HCT116 (cell line): ENCODE results near the gene MYF5. TPM values are rescaled to one million over a fixed set of nuclear protein-coding genes. Genes with fewer than 3 reads are reported as not detected.

Experiments used
- ATAC-seq: fragments of 200-7000 bp; cut with Tn5 transposase; 2 replicates; pipeline ENCODE4 v1.9.1; 2020; ENCODE audit warnings: mild to moderate bottlenecking, moderate library complexity
- BruUV-seq: library from RNA; stranded (reverse); fragments of 400-500 nt; replicated peaks from 2 replicates; lab custom pipeline; 2021; lab: Mats Ljungman, UMichigan
- CTCF ChIA-PET: fragments of 300-600 bp; sonication (Branson Sonifier 250); formaldehyde crosslinking; loops from one replicate; lab custom pipeline; 2021; ENCODE audit warnings: antibody characterized with exemption; lab: Charles Lee
- POLR2A ChIA-PET: fragments of 300-600, 350-600 bp; sonication (Branson Sonifier 250); formaldehyde crosslinking; loops from one replicate; lab custom pipeline; 2021; ENCODE audit warnings: antibody characterized with exemption; lab: Charles Lee
- RAD21 ChIA-PET, 2 experiments: fragments of 300-600 bp; sonication (Branson Sonifier 250); formaldehyde crosslinking; loops; one replicate each; lab custom pipeline; 2023; ENCODE audit warnings: low total read pairs in 2 of 2; ENCODE audit not compliant: uncharacterized antibody in 2 of 2, unreplicated experiment in 2 of 2, low non-redundant PET in 1 of 2; lab: Charles Lee
- DNase-seq: peaks from one replicate; pipeline ENCODE4 v3.0.0-alpha.2; 2010; ENCODE audit warnings: low read depth, low spot score
- H2AFZ ChIP-seq: fragments of 200-600 bp; shearing (Covaris generic), sonication (generic); 2 replicates; pipeline ENCODE4 v1.6.1; 2017; ENCODE audit warnings: low read depth, mixed run types, mixed read lengths, antibody characterized with exemption, low read length; ENCODE audit not compliant: poor library complexity, severe bottlenecking
- H3K27ac ChIP-seq: 2 replicates; pipeline ENCODE4 v1.5.1; 2012; ENCODE audit warnings: low read depth, low read length
- H3K27me3 ChIP-seq: fragments of 200-600 bp; sonication (generic); 2 replicates; pipeline ENCODE4 v1.6.1; 2016; ENCODE audit warnings: mixed run types, low read length, mixed read lengths; ENCODE audit not compliant: insufficient read depth
- H3K36me3 ChIP-seq, 2 experiments: fragments of 200-500 bp in 1 of 2; fragments of 200-600 bp in 1 of 2; sonication (Bioruptor generic) in 1 of 2; sonication (generic) in 1 of 2; 2 replicates each; pipeline versions ENCODE4 v1.5.1 to v1.6.1; 2014 to 2016; ENCODE audit warnings: low read length in 2 of 2, inconsistent platforms in 1 of 2, mixed read lengths in 1 of 2, mixed run types in 1 of 2; ENCODE audit not compliant: insufficient read depth in 2 of 2, control insufficient read depth in 1 of 2
- H3K4me1 ChIP-seq, 2 experiments: fragments of 200-600 bp in 1 of 2; sonication (generic) in 1 of 2; 2 replicates each; pipeline versions ENCODE4 v1.5.1 to v1.6.1; 2012 to 2017; ENCODE audit warnings: low read length in 2 of 2, inconsistent platforms in 1 of 2, mild to moderate bottlenecking in 1 of 2, mixed read lengths in 1 of 2, mixed run types in 1 of 2, moderate library complexity in 1 of 2; ENCODE audit not compliant: insufficient read depth in 2 of 2, control insufficient read depth in 1 of 2
- H3K4me2 ChIP-seq: fragments of 200-600 bp; sonication (generic); 2 replicates; pipeline ENCODE4 v1.6.1; 2017; ENCODE audit warnings: mixed run types, low read length, mixed read lengths
- H3K4me3 ChIP-seq, 2 experiments: fragments of 200-600 bp in 1 of 2; sonication (generic) in 1 of 2; replicated peaks in 1 of 2; 2 replicates each; pipeline ENCODE4 v1.5.1; 2011 to 2016; ENCODE audit warnings: low read length in 2 of 2, control low read depth in 1 of 2, low read depth in 1 of 2, mild to moderate bottlenecking in 1 of 2, mixed read lengths in 1 of 2, mixed run types in 1 of 2
- H3K79me2 ChIP-seq: fragments of 200-600 bp; sonication (generic); 2 replicates; pipeline ENCODE4 v1.6.1; 2017; ENCODE audit warnings: mild to moderate bottlenecking, mixed run types, low read length, moderate library complexity, mixed read lengths; ENCODE audit not compliant: insufficient read depth
- H3K9ac ChIP-seq: fragments of 200-600 bp; sonication (generic); 2 replicates; pipeline ENCODE4 v1.6.1; 2016; ENCODE audit warnings: low read length, mixed read lengths
- H3K9me2 ChIP-seq: fragments of 200-600 bp; sonication (generic), shearing (Covaris generic); 2 replicates; pipeline ENCODE4 v1.6.1; 2017; ENCODE audit warnings: mixed run types, mild to moderate bottlenecking, moderate library complexity; ENCODE audit not compliant: insufficient read depth
- H3K9me3 ChIP-seq, 2 experiments: fragments of 200-500 bp in 1 of 2; fragments of 200-600 bp in 1 of 2; sonication (Bioruptor generic) in 1 of 2; sonication (generic) in 1 of 2; 2 replicates each; pipeline ENCODE4 v1.6.1; 2014 to 2017; ENCODE audit warnings: low read length in 2 of 2, mixed read lengths in 2 of 2, inconsistent platforms in 1 of 2, low read depth in 1 of 2, mild to moderate bottlenecking in 1 of 2, mixed run types in 1 of 2, moderate library complexity in 1 of 2; ENCODE audit not compliant: control insufficient read depth in 1 of 2, insufficient read depth in 1 of 2
- H4K20me1 ChIP-seq: fragments of 200-600 bp; sonication (generic), shearing (Covaris generic); 2 replicates; pipeline ENCODE4 v1.6.1; 2017; ENCODE audit warnings: mixed run types, mild to moderate bottlenecking, moderate library complexity; ENCODE audit not compliant: insufficient read depth
- CEBPB ChIP-seq: IDR thresholded peaks from 2 replicates; pipeline ENCODE4 v1.6.1; 2012; ENCODE audit warnings: low read depth
- EGR1 ChIP-seq: IDR thresholded peaks from 2 replicates; pipeline ENCODE4 v1.6.1; 2012; ENCODE audit warnings: low read depth
- EZH2phosphoT487 ChIP-seq: fragments of 200-600 bp; IDR thresholded peaks from 2 replicates; pipeline ENCODE4 v1.6.1; 2018; ENCODE audit warnings: antibody characterized with exemption, borderline replicate concordance
- FOSL1 ChIP-seq: IDR thresholded peaks from 2 replicates; pipeline ENCODE4 v1.6.1; 2012; ENCODE audit warnings: low read depth
- JUND ChIP-seq: IDR thresholded peaks from 2 replicates; pipeline ENCODE4 v1.6.1; 2012
- POLR2A ChIP-seq: IDR thresholded peaks from 2 replicates; pipeline ENCODE4 v1.7.0; 2011; ENCODE audit warnings: borderline replicate concordance; ENCODE audit not compliant: insufficient read depth, insufficient read length; ENCODE audit errors: extremely low read depth
- POLR2AphosphoS5 ChIP-seq: IDR thresholded peaks from 2 replicates; pipeline ENCODE4 v1.6.1; 2011; ENCODE audit warnings: mild to moderate bottlenecking, low read depth, low read length, moderate library complexity
- SIN3A ChIP-seq: IDR thresholded peaks from 2 replicates; pipeline ENCODE4 v1.6.1; 2012; ENCODE audit warnings: low read depth
- SP1 ChIP-seq: IDR thresholded peaks from 2 replicates; pipeline ENCODE4 v1.6.1; 2012; ENCODE audit warnings: low read depth
- ZNF274 ChIP-seq: fragments of 200-500 bp; sonication (Bioruptor generic); IDR thresholded peaks from 2 replicates; pipeline ENCODE4 v1.6.1; 2014; ENCODE audit warnings: mild to moderate bottlenecking, low read depth, low read length, inconsistent platforms
- intact Hi-C: fragments of 100-400 bp; cut with micrococcal nuclease; formaldehyde crosslinking; loops from 2 replicates; pipeline ENCODE4 v1.10.0; 2022
- total RNA-seq: library from RNA; stranded (reverse); gene quantifications from one replicate; pipeline ENCODE4 v1.2.1, GENCODE V29; 2021; ENCODE audit not compliant: unreplicated experiment
- TF ChIP-seq, protein P1 (sequence below), 3 experiments: fragments of 200-600 bp in 1 of 3; sonication (generic) in 1 of 3; IDR thresholded peaks in 2 of 3; conservative IDR thresholded peaks in 1 of 3; 2 replicates each; pipeline ENCODE4 v1.5.1; 2012 to 2017; ENCODE audit warnings: low read depth in 2 of 3, low read length in 2 of 3, antibody characterized with exemption in 1 of 3, borderline replicate concordance in 1 of 3, control low read depth in 1 of 3, mild to moderate bottlenecking in 1 of 3, mixed read lengths in 1 of 3, mixed run types in 1 of 3, moderate library complexity in 1 of 3; ENCODE audit not compliant: insufficient read depth in 1 of 3
- TF ChIP-seq, protein P2 (sequence below): IDR thresholded peaks from 2 replicates; pipeline ENCODE4 v1.6.1; 2012

Gene MYF5
- total RNA-seq, 1 experiment from 2014 or later, result not detected

DNA sequence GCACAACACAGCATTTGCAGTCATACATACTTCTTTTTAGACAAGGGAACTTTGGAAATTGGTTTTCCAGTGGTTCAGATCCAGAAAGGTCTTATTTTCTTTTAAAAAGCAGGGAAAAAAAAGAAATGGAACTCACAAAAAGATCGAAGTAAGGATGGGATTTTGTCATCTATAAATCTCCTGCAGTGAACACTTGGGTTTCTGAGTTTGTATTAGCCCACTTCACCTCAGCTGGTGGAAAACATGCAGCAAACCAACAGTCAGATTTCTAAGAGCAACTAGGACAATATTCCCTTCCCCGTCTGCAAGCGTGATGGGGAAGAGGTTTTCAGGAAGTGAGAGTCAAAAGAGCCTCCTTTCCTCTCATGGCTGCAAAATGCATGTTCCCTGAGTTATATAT lies 4.6 kb downstream of the MYF5 start:
- ATAC-seq, result no peak
- Histone ChIP-seq H3K4me3 (no peak overlapping the region), H3K4me2 (no peak overlapping the region), H3K4me1 (no peaks in the 10 kb centered on the region)
- no peak for DNase-seq
- intact Hi-C loops, result no loop called here
- CTCF ChIA-PET, result no interaction called here
- POLR2A ChIA-PET, result no interaction called here
- no TSS peak for BruUV-seq
- TF ChIP-seq CEBPB, result no peak
- TF ChIP-seq, all 23 proteins: peak for 0
- H3K9me2 ChIP-seq, result no peaks in the 10 kb centered on the region
- H3K9me3 ChIP-seq, result no peaks in the 10 kb centered on the region
- H4K20me1 ChIP-seq, result no peaks in the 10 kb centered on the region
- no peaks in the 10 kb centered on the region for H3K79me2 ChIP-seq
- H3K27ac ChIP-seq, result no peak overlapping the region
- RAD21 ChIA-PET, result no interaction called here
- H3K36me3 ChIP-seq, result no peaks in the 10 kb centered on the region
- H2AFZ ChIP-seq, result no peak overlapping the region
- no peak overlapping the region for H3K9ac ChIP-seq
- peaks cover 30% of the 10 kb centered on the region; the same call in 1 of the 2 replicates for H3K27me3 ChIP-seq

DNA sequence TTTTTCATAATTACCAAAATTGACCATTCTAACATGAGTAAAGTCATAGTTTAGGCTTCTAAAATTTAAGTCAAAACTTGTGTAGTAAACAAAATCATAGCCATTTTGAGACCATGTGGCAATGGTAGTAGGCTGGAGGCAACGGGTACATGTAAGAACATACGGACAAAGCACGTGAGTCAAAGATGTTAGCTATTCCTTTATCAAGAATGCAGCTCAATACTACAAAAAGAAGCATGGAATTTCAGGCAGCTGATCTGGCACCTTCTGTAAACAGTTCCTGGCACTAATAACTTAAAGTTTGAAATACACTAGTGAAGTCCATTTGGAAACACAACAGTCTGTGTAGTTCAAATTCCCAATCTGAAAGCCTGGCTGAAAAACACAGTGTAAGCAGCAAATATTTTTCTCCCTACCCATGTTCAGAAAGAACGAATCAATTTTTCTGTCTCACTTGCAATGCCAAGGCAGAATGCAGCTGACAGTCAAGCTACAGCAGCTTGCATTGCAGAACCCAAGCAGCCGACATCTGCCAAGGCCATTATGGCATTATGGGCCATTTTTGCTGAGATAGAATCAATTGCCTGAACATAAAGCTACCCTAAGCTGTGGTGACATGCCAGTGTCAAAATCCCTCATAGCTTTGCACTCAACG lies 29.3 kb downstream of the MYF5 start:
- H3K4me1 ChIP-seq, result no peaks in the 10 kb centered on the region
- no peaks in the 10 kb centered on the region for H3K36me3 ChIP-seq
- H3K9ac ChIP-seq, result no peak overlapping the region
- H3K9me2 ChIP-seq, result no peaks in the 10 kb centered on the region
- peaks cover 19% of the 10 kb centered on the region; the same call in 1 of the 2 replicates for H3K27me3 ChIP-seq
- ChIA-PET RAD21 (no interaction called here), POLR2A (no interaction called here), CTCF (interaction anchor here (1.3 kb wide), 1 partner anchor 35 kb away, joined by 3 read pairs; no protein-coding TSS in a partner anchor)
- no peak overlapping the region for H3K4me2 ChIP-seq
- H3K27ac ChIP-seq, result no peak overlapping the region
- no peaks in the 10 kb centered on the region for H3K9me3 ChIP-seq
- DNase-seq, result no peak
- no peaks in the 10 kb centered on the region for H4K20me1 ChIP-seq
- no peak for ATAC-seq
- no peak overlapping the region for H3K4me3 ChIP-seq
- BruUV-seq, result no TSS peak
- TF ChIP-seq, protein P1, sequence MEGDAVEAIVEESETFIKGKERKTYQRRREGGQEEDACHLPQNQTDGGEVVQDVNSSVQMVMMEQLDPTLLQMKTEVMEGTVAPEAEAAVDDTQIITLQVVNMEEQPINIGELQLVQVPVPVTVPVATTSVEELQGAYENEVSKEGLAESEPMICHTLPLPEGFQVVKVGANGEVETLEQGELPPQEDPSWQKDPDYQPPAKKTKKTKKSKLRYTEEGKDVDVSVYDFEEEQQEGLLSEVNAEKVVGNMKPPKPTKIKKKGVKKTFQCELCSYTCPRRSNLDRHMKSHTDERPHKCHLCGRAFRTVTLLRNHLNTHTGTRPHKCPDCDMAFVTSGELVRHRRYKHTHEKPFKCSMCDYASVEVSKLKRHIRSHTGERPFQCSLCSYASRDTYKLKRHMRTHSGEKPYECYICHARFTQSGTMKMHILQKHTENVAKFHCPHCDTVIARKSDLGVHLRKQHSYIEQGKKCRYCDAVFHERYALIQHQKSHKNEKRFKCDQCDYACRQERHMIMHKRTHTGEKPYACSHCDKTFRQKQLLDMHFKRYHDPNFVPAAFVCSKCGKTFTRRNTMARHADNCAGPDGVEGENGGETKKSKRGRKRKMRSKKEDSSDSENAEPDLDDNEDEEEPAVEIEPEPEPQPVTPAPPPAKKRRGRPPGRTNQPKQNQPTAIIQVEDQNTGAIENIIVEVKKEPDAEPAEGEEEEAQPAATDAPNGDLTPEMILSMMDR (IDR thresholded peaks at IDR 0.05 in 2 of 3, conservative IDR thresholded peaks at IDR 0.05 in 1 of 3; ENCODE audit: borderline replicate concordance in 1 of 3, insufficient read depth in 1 of 3, low read depth in 2 of 3, low read length in 2 of 3), result no peak
- no peak for TF ChIP-seq EGR1
- TF ChIP-seq FOSL1, result no peak
- no peak for TF ChIP-seq ZNF274
- TF ChIP-seq, protein P2, sequence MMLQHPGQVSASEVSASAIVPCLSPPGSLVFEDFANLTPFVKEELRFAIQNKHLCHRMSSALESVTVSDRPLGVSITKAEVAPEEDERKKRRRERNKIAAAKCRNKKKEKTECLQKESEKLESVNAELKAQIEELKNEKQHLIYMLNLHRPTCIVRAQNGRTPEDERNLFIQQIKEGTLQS, result no peak
- TF ChIP-seq POLR2A, result no peak
- TF ChIP-seq POLR2AphosphoS5, result no peak
- no peak for TF ChIP-seq EZH2phosphoT487
- no peak for TF ChIP-seq SIN3A
- TF ChIP-seq CEBPB, result no peak
- no peak for TF ChIP-seq JUND
- TF ChIP-seq SP1, result no peak
- no peaks in the 10 kb centered on the region for H3K79me2 ChIP-seq
- intact Hi-C loops, result no loop called here
- no peak overlapping the region for H2AFZ ChIP-seq
